Liver (tissue), 3 donors: ENCODE measurements around the gene NKIRAS1.

Experiments
- CTCF ChIP-seq: fragments of 150-350 bp; IDR thresholded peaks from 2 replicates; pipeline ENCODE4 v1.5.1; 2017; ENCODE audit warnings: improper control_type of control experiment, low read depth, low read length; ENCODE audit not compliant: missing input control
- EGR1 ChIP-seq, 2 donors: IDR thresholded peaks; 2 replicates each; pipeline ENCODE4 v1.6.1; 2016 to 2018; ENCODE audit warnings: antibody characterized with exemption in 2 of 2, low read depth in 2 of 2
- MAX ChIP-seq: IDR thresholded peaks from 2 replicates; pipeline ENCODE4 v1.6.1; 2016; ENCODE audit warnings: antibody characterized with exemption
- RXRA ChIP-seq, 2 donors: IDR thresholded peaks; 2 replicates each; pipeline ENCODE4 v1.6.1; 2017 to 2018; ENCODE audit warnings: antibody characterized with exemption in 2 of 2, mild to moderate bottlenecking in 1 of 2
- donor health status: healthy.
- donor health status: healthy.

DNA sequence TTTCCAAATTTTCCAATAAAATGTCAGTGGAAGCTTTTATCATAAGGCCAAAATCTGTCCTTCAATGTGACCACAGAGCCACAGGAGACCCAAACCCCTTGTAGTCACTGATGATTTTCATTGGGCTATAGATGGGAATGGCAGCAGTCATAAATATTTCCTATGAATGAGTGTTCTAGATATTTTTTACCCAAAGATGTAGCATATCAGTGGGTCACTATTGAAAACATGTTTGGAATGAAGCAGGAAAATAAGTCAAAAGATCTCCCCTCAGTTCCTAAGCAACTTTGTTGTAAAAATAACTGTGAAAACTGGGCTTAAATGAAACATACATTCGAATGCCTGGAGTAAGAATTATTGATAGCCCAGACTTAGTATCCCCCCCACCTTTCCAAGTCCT lies 49.0 kb downstream of the NKIRAS1 start:
- no peak for TF ChIP-seq EGR1 (IDR thresholded peaks at IDR 0.05; ENCODE audit: low read depth in 2 of 2)
- TF ChIP-seq RXRA (IDR thresholded peaks at IDR 0.05): no peak
- no peak for TF ChIP-seq CTCF
- TF ChIP-seq MAX: no peak
